UCSD-AML1 (cell line): Measurements from ENCODE around the gene ITLN1.

Experiments
- DNase-seq: peaks from one replicate; lab custom pipeline; 2025; ENCODE audit not compliant: unreplicated experiment; lab: John Stamatoyannopoulos, UW

The ITLN1 gene

DNA sequence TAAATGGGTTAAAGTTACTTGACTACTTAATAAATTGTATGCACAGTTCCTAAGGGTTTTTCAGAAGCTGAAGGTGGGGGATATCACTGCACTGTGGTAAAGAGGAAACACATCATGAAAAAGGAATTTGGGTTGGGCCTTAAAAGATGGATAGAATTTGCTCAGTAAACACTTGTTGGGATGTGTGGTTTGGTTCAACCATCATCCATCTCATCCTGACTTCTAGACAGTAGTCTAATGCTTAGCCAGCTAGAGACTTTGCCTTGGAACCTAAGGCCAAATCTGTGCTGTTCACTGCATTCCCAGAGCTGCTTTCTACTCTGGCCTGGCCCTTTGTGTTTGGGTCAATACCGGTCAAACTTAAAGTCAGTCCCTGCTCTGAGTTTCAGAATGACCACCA is 58.4 kb downstream of the ITLN1 start:
- no peak for DNase-seq
